HEK293 (cell line): Measurements from ENCODE around the gene SH3BGRL3.

Source experiments
- KLF1 ChIP-seq: fragments of 450-650 bp; formaldehyde crosslinking; IDR thresholded peaks from 2 replicates; pipeline ENCODE4 v1.5.1; 2016; ENCODE audit warnings: missing biosample characterization, missing genetic modification characterization
- MEIS1 ChIP-seq: sonication (generic); formaldehyde crosslinking; IDR thresholded peaks from 2 replicates; pipeline ENCODE4 v1.8.1; 2022; ENCODE audit warnings: missing genetic modification reagents, mild to moderate bottlenecking, borderline replicate concordance
- YY1 ChIP-seq: fragments of 450-650 bp; formaldehyde crosslinking; IDR thresholded peaks from 2 replicates; pipeline ENCODE4 v1.5.1; 2018; ENCODE audit warnings: missing biosample characterization, missing genetic modification characterization
- ZBTB17 ChIP-seq: fragments of 450-650 bp; formaldehyde crosslinking; IDR thresholded peaks from 2 replicates; pipeline ENCODE4 v1.5.1; 2016; ENCODE audit warnings: missing biosample characterization, missing genetic modification characterization
- ZBTB21 ChIP-seq: fragments of 450-650 bp; formaldehyde crosslinking; IDR thresholded peaks from 2 replicates; pipeline ENCODE4 v1.5.1; 2017; ENCODE audit warnings: missing biosample characterization, missing genetic modification characterization
- ZBTB48 ChIP-seq: fragments of 450-650 bp; formaldehyde crosslinking; IDR thresholded peaks from 2 replicates; pipeline ENCODE4 v1.5.1; 2016; ENCODE audit warnings: missing biosample characterization, missing genetic modification characterization
- ZFP41 ChIP-seq: fragments of 450-650 bp; formaldehyde crosslinking; IDR thresholded peaks from 2 replicates; pipeline ENCODE4 v1.5.1; 2016; ENCODE audit warnings: missing biosample characterization, missing genetic modification characterization, borderline replicate concordance
- ZNF169 ChIP-seq: fragments of 450-650 bp; formaldehyde crosslinking; IDR thresholded peaks from 2 replicates; pipeline ENCODE4 v1.5.1; 2016; ENCODE audit warnings: missing biosample characterization, missing genetic modification characterization
- ZNF311 ChIP-seq: fragments of 450-650 bp; formaldehyde crosslinking; IDR thresholded peaks from 2 replicates; pipeline ENCODE4 v1.5.1; 2017; ENCODE audit warnings: missing biosample characterization, missing genetic modification characterization, borderline replicate concordance
- ZNF830 ChIP-seq: fragments of 450-650 bp; IDR thresholded peaks from 2 replicates; pipeline ENCODE4 v1.5.0; 2018; ENCODE audit warnings: missing biosample characterization, missing genetic modification characterization, low read depth, mild to moderate bottlenecking, moderate library complexity
- TF ChIP-seq, protein P1 (sequence below): fragments of 450-650 bp; formaldehyde crosslinking; conservative IDR thresholded peaks from 2 replicates; pipeline ENCODE4 v1.5.1; 2016; ENCODE audit warnings: low read depth, missing biosample characterization, missing genetic modification characterization
- TF ChIP-seq, protein P2 (sequence below): fragments of 450-650 bp; formaldehyde crosslinking; IDR thresholded peaks from 2 replicates; pipeline ENCODE4 v1.5.1; 2016; ENCODE audit warnings: missing biosample characterization, missing genetic modification characterization
- TF ChIP-seq, protein P3 (sequence below): fragments of 450-650 bp; formaldehyde crosslinking; IDR thresholded peaks from 2 replicates; pipeline ENCODE4 v1.5.1; 2016; ENCODE audit warnings: missing biosample characterization, missing genetic modification characterization
- TF ChIP-seq, protein P4 (sequence below): fragments of 450-650 bp; formaldehyde crosslinking; IDR thresholded peaks from 2 replicates; pipeline ENCODE4 v1.5.1; 2016; ENCODE audit warnings: missing biosample characterization, missing genetic modification characterization

DNA sequence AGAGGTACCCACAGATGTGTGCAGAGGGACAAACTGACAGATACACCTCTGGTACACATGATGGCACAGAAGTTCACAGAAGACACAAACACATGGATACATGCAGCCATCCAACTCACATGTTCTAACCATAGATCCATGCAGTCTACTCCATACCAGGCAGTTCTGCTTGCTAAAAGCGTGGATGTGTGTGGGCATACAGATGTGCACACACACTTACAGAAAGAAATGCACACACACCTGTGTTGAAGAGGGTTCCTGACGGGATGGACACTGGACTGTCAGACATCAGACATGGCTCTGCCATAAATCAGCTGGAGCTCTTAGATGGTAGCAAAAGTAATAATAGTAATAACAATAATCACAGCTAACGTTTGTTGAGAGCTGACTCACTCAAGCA is 44.7 kb downstream of the SH3BGRL3 start:
- TF ChIP-seq, protein P1, sequence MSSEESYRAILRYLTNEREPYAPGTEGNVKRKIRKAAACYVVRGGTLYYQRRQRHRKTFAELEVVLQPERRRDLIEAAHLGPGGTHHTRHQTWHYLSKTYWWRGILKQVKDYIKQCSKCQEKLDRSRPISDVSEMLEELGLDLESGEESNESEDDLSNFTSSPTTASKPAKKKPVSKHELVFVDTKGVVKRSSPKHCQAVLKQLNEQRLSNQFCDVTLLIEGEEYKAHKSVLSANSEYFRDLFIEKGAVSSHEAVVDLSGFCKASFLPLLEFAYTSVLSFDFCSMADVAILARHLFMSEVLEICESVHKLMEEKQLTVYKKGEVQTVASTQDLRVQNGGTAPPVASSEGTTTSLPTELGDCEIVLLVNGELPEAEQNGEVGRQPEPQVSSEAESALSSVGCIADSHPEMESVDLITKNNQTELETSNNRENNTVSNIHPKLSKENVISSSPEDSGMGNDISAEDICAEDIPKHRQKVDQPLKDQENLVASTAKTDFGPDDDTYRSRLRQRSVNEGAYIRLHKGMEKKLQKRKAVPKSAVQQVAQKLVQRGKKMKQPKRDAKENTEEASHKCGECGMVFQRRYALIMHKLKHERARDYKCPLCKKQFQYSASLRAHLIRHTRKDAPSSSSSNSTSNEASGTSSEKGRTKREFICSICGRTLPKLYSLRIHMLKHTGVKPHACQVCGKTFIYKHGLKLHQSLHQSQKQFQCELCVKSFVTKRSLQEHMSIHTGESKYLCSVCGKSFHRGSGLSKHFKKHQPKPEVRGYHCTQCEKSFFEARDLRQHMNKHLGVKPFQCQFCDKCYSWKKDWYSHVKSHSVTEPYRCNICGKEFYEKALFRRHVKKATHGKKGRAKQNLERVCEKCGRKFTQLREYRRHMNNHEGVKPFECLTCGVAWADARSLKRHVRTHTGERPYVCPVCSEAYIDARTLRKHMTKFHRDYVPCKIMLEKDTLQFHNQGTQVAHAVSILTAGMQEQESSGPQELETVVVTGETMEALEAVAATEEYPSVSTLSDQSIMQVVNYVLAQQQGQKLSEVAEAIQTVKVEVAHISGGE (tag by site-specific recombination): no peak
- TF ChIP-seq, protein P2, sequence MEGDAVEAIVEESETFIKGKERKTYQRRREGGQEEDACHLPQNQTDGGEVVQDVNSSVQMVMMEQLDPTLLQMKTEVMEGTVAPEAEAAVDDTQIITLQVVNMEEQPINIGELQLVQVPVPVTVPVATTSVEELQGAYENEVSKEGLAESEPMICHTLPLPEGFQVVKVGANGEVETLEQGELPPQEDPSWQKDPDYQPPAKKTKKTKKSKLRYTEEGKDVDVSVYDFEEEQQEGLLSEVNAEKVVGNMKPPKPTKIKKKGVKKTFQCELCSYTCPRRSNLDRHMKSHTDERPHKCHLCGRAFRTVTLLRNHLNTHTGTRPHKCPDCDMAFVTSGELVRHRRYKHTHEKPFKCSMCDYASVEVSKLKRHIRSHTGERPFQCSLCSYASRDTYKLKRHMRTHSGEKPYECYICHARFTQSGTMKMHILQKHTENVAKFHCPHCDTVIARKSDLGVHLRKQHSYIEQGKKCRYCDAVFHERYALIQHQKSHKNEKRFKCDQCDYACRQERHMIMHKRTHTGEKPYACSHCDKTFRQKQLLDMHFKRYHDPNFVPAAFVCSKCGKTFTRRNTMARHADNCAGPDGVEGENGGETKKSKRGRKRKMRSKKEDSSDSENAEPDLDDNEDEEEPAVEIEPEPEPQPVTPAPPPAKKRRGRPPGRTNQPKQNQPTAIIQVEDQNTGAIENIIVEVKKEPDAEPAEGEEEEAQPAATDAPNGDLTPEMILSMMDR (tag by site-specific recombination): no peak
- no peak for TF ChIP-seq ZBTB48 (tag by site-specific recombination)
- TF ChIP-seq ZNF311: no peak
- TF ChIP-seq, protein P3, sequence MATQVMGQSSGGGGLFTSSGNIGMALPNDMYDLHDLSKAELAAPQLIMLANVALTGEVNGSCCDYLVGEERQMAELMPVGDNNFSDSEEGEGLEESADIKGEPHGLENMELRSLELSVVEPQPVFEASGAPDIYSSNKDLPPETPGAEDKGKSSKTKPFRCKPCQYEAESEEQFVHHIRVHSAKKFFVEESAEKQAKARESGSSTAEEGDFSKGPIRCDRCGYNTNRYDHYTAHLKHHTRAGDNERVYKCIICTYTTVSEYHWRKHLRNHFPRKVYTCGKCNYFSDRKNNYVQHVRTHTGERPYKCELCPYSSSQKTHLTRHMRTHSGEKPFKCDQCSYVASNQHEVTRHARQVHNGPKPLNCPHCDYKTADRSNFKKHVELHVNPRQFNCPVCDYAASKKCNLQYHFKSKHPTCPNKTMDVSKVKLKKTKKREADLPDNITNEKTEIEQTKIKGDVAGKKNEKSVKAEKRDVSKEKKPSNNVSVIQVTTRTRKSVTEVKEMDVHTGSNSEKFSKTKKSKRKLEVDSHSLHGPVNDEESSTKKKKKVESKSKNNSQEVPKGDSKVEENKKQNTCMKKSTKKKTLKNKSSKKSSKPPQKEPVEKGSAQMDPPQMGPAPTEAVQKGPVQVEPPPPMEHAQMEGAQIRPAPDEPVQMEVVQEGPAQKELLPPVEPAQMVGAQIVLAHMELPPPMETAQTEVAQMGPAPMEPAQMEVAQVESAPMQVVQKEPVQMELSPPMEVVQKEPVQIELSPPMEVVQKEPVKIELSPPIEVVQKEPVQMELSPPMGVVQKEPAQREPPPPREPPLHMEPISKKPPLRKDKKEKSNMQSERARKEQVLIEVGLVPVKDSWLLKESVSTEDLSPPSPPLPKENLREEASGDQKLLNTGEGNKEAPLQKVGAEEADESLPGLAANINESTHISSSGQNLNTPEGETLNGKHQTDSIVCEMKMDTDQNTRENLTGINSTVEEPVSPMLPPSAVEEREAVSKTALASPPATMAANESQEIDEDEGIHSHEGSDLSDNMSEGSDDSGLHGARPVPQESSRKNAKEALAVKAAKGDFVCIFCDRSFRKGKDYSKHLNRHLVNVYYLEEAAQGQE (tag by site-specific recombination): no peak
- TF ChIP-seq ZNF169 (tag by site-specific recombination): no peak
- no peak for TF ChIP-seq ZNF830 (tag by site-specific recombination)
- TF ChIP-seq ZFP41 (tag by site-specific recombination): no peak
- no peak for TF ChIP-seq ZBTB17
- TF ChIP-seq, protein P4, sequence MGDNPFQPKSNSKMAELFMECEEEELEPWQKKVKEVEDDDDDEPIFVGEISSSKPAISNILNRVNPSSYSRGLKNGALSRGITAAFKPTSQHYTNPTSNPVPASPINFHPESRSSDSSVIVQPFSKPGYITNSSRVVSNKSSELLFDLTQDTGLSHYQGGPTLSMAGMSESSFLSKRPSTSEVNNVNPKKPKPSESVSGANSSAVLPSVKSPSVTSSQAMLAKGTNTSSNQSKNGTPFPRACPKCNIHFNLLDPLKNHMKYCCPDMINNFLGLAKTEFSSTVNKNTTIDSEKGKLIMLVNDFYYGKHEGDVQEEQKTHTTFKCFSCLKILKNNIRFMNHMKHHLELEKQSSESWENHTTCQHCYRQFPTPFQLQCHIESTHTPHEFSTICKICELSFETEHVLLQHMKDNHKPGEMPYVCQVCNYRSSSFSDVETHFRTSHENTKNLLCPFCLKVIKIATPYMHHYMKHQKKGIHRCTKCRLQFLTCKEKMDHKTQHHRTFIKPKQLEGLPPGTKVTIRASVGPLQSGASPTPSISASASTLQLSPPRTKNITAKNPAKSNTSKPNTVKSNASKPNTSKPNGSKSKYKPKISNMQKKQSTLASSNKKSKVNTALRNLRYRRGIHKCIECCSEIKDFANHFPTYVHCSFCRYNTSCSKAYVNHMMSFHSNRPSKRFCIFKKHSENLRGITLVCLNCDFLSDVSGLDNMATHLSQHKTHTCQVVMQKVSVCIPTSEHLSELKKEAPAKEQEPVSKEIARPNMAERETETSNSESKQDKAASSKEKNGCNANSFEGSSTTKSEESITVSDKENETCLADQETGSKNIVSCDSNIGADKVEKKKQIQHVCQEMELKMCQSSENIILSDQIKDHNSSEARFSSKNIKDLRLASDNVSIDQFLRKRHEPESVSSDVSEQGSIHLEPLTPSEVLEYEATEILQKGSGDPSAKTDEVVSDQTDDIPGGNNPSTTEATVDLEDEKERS (tag by site-specific recombination): no peak
- TF ChIP-seq KLF1 (tag by site-specific recombination): no peak
- TF ChIP-seq ZBTB21 (tag by site-specific recombination): no peak
- TF ChIP-seq YY1 (tag by site-specific recombination): no peak
- TF ChIP-seq MEIS1 (CRISPR knock-in tag): no peak
